ENCODE measurements around the gene FKRP.

DNA sequence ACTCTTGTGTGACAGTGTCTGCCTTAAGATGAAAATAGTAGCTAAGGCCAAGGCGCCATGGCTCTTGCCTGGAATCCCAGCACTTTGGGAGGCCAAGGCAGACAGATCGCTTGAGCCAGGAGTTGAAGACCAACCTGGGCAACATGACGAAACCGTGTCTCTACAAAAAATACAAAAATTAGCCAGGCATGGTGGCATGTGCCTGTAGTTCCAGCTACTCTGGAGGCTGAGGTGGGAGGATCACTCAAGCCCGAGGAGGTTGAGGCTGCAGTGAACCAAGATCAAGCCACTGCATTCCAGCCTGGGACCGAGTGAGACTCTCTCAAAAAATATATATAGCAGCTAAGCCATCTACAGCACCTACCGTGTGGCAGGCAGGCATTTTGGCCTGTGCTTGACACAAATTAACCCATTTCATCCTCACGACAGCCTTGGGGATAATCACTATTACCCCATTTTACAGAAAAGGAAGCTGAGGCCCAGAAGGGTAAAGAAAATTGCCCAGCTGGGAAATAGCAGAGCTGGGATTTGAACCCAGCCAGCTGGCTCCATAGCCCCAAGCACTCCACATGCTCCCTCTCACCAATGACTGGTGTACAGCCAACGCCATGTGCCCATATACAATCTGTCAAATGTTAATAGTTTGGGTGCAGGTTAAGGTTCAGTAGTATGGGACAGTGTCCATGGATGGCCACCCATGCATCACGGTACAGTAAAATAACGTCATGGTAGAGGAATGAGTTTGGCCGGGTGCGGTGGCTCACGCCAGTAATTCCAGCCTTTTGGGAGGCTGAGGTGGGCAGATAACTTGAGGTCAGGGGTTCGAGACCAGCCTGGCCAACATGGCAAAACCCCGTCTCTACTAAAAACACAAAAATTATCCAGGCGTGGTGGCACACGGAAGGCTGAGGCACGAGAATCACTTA is 39.5 kb downstream of the FKRP start:
- TF ChIP-seq CTCF (IDR thresholded peaks at IDR 0.05; ENCODE audit: low read length) (no peak), EZH2 (optimal IDR thresholded peaks at IDR 0.05; ENCODE audit: low read depth, low read length) (no peak)

Data from MM.1S (cell line).